ENCODE data around the gene MSMB. TPM values are rescaled to one million over a fixed set of nuclear protein-coding genes. Genes with fewer than 3 reads are reported as not detected.
"Not testable (repeated sequence)": the region's sequence is repeated elsewhere in the genome, so short reads cannot be mapped to it uniquely, and the experiment has no call there.

Gene MSMB
- total RNA-seq, 2 experiments from 2014 or later, result not detected

GRCh38 chr10:46077731-46078413, 31.8 kb upstream of the MSMB start:
- Mint-ChIP-seq H3K9me3 (peaks cover 12% of the 10 kb centered on the region), H3K27ac (no peak overlapping the region), H3K4me1 (peaks cover 13% of the 10 kb centered on the region), H3K4me3 (no peak overlapping the region), H3K27me3 (no peaks in the 10 kb centered on the region), H3K36me3 (no peaks in the 10 kb centered on the region)
- no peak for DNase-seq

- Mint-ChIP-seq H3K36me3 (no peaks in the 10 kb centered on the region), H3K27me3 (no peaks in the 10 kb centered on the region), H3K4me3 (no peak overlapping the region), H3K9me3 (peaks cover 7% of the 10 kb centered on the region), H3K27ac (no peak overlapping the region), H3K4me1 (peaks cover 13% of the 10 kb centered on the region)
- no peak for DNase-seq
Observed at GRCh38 chr10:46077141-46077554, 31.1 kb upstream of the MSMB start.

GRCh38 chr10:46075869-46076268, 29.8 kb upstream of the MSMB start:
- H3K27me3 Mint-ChIP-seq, result no peaks in the 10 kb centered on the region
- peaks cover 13% of the 10 kb centered on the region for H3K4me1 Mint-ChIP-seq
- DNase-seq, result no peak
- H3K36me3 Mint-ChIP-seq, result no peaks in the 10 kb centered on the region
- peaks cover 4% of the 10 kb centered on the region for H3K9me3 Mint-ChIP-seq
- no peak overlapping the region for H3K27ac Mint-ChIP-seq
- no peak overlapping the region for H3K4me3 Mint-ChIP-seq

- no peak overlapping the region for H3K27ac Mint-ChIP-seq
- peaks cover 11% of the 10 kb centered on the region for H3K4me1 Mint-ChIP-seq
- no peak overlapping the region for H3K4me3 Mint-ChIP-seq
- H3K9me3 Mint-ChIP-seq, result peaks cover 4% of the 10 kb centered on the region
- H3K27me3 Mint-ChIP-seq, result no peaks in the 10 kb centered on the region
- no peaks in the 10 kb centered on the region for H3K36me3 Mint-ChIP-seq
- DNase-seq, result no peak
Observed at GRCh38 chr10:46074196-46074946, 28.3 kb upstream of the MSMB start.

- Mint-ChIP-seq H3K9me3 (peaks cover 4% of the 10 kb centered on the region), H3K27me3 (no peaks in the 10 kb centered on the region), H3K27ac (no peak overlapping the region), H3K4me1 (peaks cover 11% of the 10 kb centered on the region), H3K4me3 (no peak overlapping the region), H3K36me3 (no peaks in the 10 kb centered on the region)
- DNase-seq, result no peak
Observed at GRCh38 chr10:46073564-46073963, 27.5 kb upstream of the MSMB start.

- Mint-ChIP-seq H3K9me3 (no peaks in the 10 kb centered on the region), H3K27me3 (no peaks in the 10 kb centered on the region), H3K27ac (no peak overlapping the region), H3K36me3 (no peaks in the 10 kb centered on the region), H3K4me3 (no peak overlapping the region), H3K4me1 (no peaks in the 10 kb centered on the region)
- no peak for DNase-seq
Observed at GRCh38 chr10:46070749-46071148, 24.7 kb upstream of the MSMB start.

GRCh38 chr10:46069771-46070463, 23.8 kb upstream of the MSMB start:
- H3K27ac Mint-ChIP-seq, result no peak overlapping the region
- no peaks in the 10 kb centered on the region for H3K9me3 Mint-ChIP-seq
- H3K4me1 Mint-ChIP-seq, result no peaks in the 10 kb centered on the region
- no peak overlapping the region for H3K4me3 Mint-ChIP-seq
- no peak for DNase-seq
- no peaks in the 10 kb centered on the region for H3K27me3 Mint-ChIP-seq
- no peaks in the 10 kb centered on the region for H3K36me3 Mint-ChIP-seq

- no peak overlapping the region for H3K27ac Mint-ChIP-seq
- no peak for DNase-seq
- no peaks in the 10 kb centered on the region for H3K9me3 Mint-ChIP-seq
- no peaks in the 10 kb centered on the region for H3K4me1 Mint-ChIP-seq
- no peaks in the 10 kb centered on the region for H3K27me3 Mint-ChIP-seq
- H3K36me3 Mint-ChIP-seq, result no peaks in the 10 kb centered on the region
- H3K4me3 Mint-ChIP-seq, result no peak overlapping the region
Observed at GRCh38 chr10:46068905-46069304, 22.8 kb upstream of the MSMB start.

- H3K4me1 Mint-ChIP-seq, result no peaks in the 10 kb centered on the region
Observed at GRCh38 chr10:46068117-46068516, 22.0 kb upstream of the MSMB start.

GRCh38 chr10:46064269-46064817, 18.3 kb upstream of the MSMB start:
- DNase-seq, result no peak
- no peaks in the 10 kb centered on the region for H3K36me3 Mint-ChIP-seq
- no peaks in the 10 kb centered on the region for H3K27me3 Mint-ChIP-seq
- no peak overlapping the region for H3K4me3 Mint-ChIP-seq
- no peaks in the 10 kb centered on the region for H3K4me1 Mint-ChIP-seq
- H3K27ac Mint-ChIP-seq, result no peak overlapping the region
- no peaks in the 10 kb centered on the region for H3K9me3 Mint-ChIP-seq

More at GRCh38 chr10:46068117-46068516, 22.0 kb upstream of the MSMB start:
- Mint-ChIP-seq H3K27ac (no peak overlapping the region), H3K9me3 (no peaks in the 10 kb centered on the region), H3K36me3 (no peaks in the 10 kb centered on the region), H3K27me3 (no peaks in the 10 kb centered on the region), H3K4me3 (no peak overlapping the region)
- no peak for DNase-seq

- no peak overlapping the region for H3K27ac Mint-ChIP-seq
- no peaks in the 10 kb centered on the region for H3K4me1 Mint-ChIP-seq
- no peaks in the 10 kb centered on the region for H3K9me3 Mint-ChIP-seq
Observed at GRCh38 chr10:46062723-46063428, 16.8 kb upstream of the MSMB start.

GRCh38 chr10:46060706-46061105, 14.6 kb upstream of the MSMB start:
- Mint-ChIP-seq H3K27me3 (no peaks in the 10 kb centered on the region), H3K9me3 (peaks cover 8% of the 10 kb centered on the region), H3K4me3 (no peak overlapping the region), H3K4me1 (no peaks in the 10 kb centered on the region), H3K27ac (no peak overlapping the region), H3K36me3 (peaks cover 3% of the 10 kb centered on the region)
- DNase-seq, result no peak

More at GRCh38 chr10:46062723-46063428, 16.8 kb upstream of the MSMB start:
- no peaks in the 10 kb centered on the region for H3K27me3 Mint-ChIP-seq
- H3K36me3 Mint-ChIP-seq, result no peaks in the 10 kb centered on the region
- DNase-seq, result no peak
- no peak overlapping the region for H3K4me3 Mint-ChIP-seq

- H3K36me3 Mint-ChIP-seq, H3K27me3 Mint-ChIP-seq, DNase-seq, H3K27ac Mint-ChIP-seq, H3K4me3 Mint-ChIP-seq, H3K4me1 Mint-ChIP-seq, H3K9me3 Mint-ChIP-seq: not testable (repeated sequence)
Observed at GRCh38 chr10:46057927-46058326, 11.9 kb upstream of the MSMB start.

GRCh38 chr10:46057038-46057437, 11.0 kb upstream of the MSMB start:
- H3K4me3 Mint-ChIP-seq, result no peak overlapping the region
- H3K9me3 Mint-ChIP-seq, result peaks cover 8% of the 10 kb centered on the region
- no peak overlapping the region for H3K27ac Mint-ChIP-seq
- H3K27me3 Mint-ChIP-seq, result no peaks in the 10 kb centered on the region
- peaks cover 3% of the 10 kb centered on the region for H3K36me3 Mint-ChIP-seq
- peaks cover 3% of the 10 kb centered on the region for H3K4me1 Mint-ChIP-seq
- no peak for DNase-seq

- peaks cover 3% of the 10 kb centered on the region for H3K36me3 Mint-ChIP-seq
- no peaks in the 10 kb centered on the region for H3K27me3 Mint-ChIP-seq
- no peak overlapping the region for H3K27ac Mint-ChIP-seq
- peaks cover 6% of the 10 kb centered on the region for H3K4me1 Mint-ChIP-seq
- DNase-seq, result no peak
- no peak overlapping the region for H3K4me3 Mint-ChIP-seq
- H3K9me3 Mint-ChIP-seq, result peaks cover 8% of the 10 kb centered on the region
Observed at GRCh38 chr10:46055771-46056170, 9.7 kb upstream of the MSMB start.
